Right renal cortex interstitium (tissue), 3 donors: ENCODE measurements around the gene AMTN. TPM values are rescaled to one million over a fixed set of nuclear protein-coding genes. Genes with fewer than 3 reads are reported as not detected.

Source experiments
- DNase-seq, 3 donors: peaks; one replicate each; pipeline ENCODE4 v3.0.0-alpha.2; 2013; ENCODE audit warnings: low read depth in 3 of 3, low spot score in 2 of 3
- polyA plus RNA-seq, 3 donors: library from polyadenylated mRNA; unstranded; fragments of 120-200 nt; gene quantifications; one replicate each; pipeline ENCODE4 v1.2.1, GENCODE V29; 2013; ENCODE audit not compliant: insufficient read length in 3 of 3

The AMTN gene
- polyA plus RNA-seq, 3 donors = not detected

DNA sequence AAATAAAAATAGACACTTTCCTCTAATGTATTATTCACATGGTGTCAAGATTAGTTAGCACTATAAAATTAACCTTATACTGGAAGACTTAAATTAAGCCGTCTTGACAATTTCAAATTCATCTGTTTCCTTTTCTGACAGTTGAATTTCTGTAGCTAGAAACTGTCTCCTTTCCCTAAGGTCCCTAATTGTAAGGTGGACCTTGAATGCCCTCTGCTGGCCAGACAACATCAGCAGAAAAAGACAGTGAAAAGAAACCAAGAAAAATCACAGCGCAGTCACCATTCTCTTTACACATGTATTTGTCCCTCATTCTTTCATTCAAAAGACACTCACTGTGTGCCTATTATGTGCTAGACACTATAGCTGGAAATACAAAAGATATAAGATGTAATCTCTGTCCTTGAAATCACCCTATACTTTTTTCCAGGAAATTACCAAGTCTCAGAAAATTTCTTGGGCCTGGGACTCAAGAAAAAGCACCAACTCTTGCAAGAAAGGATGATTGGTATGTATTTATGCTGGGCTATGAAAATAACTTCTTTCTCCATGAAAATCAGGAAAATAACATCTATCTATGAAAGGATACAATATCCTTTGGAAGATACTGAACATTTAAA lies 41.0 kb downstream of the AMTN start:
- DNase-seq = peak in 2 of 3 donors; percentile 47

DNA sequence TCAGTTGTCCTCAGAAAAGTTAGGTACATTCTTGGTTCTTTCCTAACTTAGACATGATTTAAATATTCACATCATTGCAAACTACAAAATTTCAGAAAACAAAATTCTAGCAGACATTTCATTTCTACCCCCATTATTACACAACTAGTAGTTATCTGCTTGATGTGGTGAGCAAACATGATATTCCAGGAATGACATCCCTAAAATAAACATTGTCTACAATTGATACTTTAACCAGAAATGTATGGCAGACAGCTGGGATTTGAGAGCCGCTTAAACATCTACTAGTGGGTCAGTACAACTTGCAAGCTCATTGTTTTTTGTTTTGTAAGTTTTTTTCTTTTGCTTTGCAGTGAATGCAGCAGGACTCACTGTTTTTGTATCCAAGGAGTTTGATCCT lies 41.6 kb downstream of the AMTN start:
- DNase-seq = no peak

DNA sequence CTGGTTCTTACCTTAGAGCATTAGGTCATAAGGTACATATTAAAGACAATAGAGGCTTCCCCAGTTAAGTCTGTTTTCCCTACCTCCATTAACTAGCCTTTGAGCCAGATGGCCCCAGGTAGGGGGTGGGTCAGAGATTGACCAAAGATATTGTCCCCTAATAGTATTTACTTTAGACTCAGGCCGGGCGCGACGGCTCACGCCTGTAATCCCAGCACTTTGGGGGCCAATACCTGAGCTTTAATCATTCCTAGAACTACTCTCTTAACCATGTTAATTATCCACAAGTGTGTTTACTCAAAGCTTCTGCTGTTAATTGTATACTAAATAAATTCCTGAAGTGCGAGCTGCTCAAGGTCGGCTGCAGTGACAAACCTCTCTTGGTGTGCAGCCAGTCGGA lies 45.7 kb downstream of the AMTN start:
- DNase-seq = no peak

DNA sequence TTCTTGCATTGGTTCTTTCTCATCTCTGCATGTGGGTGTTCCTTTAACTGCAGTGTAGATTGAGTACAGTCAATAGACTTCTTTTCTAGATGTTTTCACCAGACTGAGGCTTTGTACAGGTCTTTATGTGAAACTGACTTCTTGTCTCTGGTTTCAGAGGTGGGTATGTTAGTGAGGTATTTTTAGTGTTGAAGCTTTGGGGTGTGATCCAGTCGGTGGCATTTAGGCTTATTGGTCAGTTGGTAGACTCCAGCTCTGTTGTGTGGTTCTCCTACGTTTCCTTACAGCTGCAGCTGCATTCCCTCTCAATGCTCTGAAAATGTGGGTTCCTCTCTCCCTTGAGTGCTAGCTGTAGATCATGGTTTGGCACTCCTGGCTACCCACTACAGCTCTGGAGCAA lies 52.4 kb downstream of the AMTN start:
- DNase-seq = no peak

DNA sequence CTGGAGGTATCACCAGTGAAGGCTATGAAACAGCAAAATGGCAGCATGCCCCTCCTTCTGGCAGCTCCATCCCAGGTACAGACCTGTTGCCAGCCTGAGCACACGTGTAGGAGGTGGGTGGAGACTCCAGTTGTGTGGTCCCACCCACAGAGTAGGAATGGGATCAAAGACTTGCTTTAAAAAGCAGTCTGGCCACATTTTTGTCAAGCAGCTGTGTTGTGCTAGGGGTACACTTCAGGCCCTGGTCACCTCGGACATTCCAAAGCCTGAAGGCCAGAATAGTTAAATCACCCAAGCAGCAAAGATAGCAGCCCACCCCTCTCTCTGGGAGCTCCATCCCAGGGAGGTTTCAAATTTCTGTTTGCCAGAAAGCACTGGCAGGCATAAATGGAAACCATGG lies 53.4 kb downstream of the AMTN start:
- DNase-seq = peak in 1 of 3 donors; percentile 18

DNA sequence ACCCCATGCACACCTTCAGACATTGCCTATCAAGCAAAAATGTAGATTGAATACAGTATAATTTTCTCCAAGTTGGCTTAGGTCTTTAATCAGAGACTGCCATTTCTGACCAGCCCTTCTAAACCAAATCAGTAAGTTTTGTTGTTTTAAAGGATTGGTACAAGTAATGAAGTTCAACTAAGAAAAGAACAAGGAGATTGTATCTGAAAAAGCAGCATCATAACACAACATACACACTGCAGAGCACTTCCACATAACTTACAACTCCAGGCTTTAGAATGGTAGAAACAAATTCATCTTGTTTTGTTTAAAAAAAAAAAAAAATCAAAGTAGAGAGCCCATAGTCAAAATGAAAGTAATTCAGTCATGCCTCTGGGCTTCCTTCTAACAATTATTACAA lies 57.6 kb downstream of the AMTN start:
- no peak for DNase-seq

DNA sequence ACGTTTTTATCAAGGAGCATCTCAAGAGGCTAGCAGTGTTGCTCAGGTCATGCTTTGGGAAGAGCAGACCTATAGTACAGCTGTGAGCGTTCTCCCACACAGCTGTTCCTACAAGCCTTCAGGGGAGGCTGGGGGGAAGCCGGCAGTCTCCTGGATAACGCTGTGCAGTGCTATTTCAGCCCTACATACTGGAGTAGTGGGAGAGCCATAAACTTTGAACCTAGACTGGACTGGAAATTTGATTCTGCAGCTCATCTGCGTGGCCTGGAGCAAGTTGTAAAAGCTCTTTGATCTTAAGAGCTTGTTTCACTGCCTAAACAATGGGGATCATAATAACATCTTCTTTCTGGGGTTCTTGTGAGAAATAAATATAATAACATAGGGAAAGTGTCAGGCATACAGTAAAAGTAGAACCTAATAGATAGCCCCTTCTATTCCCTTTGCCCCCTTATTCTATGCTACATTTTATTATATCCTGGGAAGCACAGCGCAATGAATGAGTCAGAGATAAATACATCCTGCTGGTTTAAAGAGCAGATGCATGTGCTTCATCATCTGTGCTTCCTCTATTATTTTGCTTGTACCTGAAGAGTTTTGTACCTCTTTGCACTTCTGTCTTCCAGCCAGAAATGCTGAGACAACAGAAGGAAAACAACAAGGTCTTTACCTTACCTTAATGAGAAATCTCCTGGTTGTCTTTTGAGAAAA lies 59.0 kb downstream of the AMTN start:
- no peak for DNase-seq

DNA sequence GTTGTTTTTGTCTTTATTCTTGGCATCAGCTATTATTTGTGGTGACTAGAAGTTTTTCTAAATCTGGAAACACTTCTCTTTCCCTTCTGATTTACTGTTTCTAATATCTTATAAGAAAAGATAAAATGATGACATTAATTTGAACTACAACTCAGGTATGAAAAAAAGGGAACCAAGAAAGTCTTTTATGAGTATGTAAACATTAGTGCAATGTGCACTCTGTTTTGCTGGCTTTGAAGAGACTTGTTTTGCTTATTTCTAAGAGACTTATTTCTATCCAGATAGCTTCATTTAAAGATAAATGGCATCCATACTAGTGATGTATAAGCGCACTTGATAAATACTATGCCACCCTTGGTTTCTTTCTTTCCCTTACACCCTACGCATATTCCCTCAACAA lies 63.6 kb downstream of the AMTN start:
- DNase-seq = no peak

Other genes starting within 250 kb of the AMTN start
- gene CABS1, start 183.6 kb upstream of the AMTN start, polyA plus RNA-seq = under 1 TPM in 2 of 3 donors, not detected in 1; 0.11 to 0.18 TPM
- not detected for gene SMR3A, start 157.8 kb upstream of the AMTN start, polyA plus RNA-seq
- gene SMR3B, start 135.4 kb upstream of the AMTN start, polyA plus RNA-seq = not detected
- gene OPRPN, start 120.6 kb upstream of the AMTN start, polyA plus RNA-seq = not detected
- under 1 TPM in 2 of 3 donors, not detected in 1; 0.08 to 0.14 TPM for gene MUC7, start 46.4 kb upstream of the AMTN start, polyA plus RNA-seq
- gene AMBN, start 73.7 kb downstream of the AMTN start, polyA plus RNA-seq = 1 to 10 TPM; 1.2 to 1.7 (median 1.3) TPM
- gene ENAM, start 110.2 kb downstream of the AMTN start, polyA plus RNA-seq = 1 to 10 TPM; 4.7 to 6.0 (median 5.9) TPM
- gene JCHAIN, start 147.9 kb downstream of the AMTN start, polyA plus RNA-seq = 1 to 10 TPM in 2 of 3 donors, under 1 TPM in 1; 0.69 to 1.6 (median 1.1) TPM
- gene UTP3, start 170.0 kb downstream of the AMTN start, polyA plus RNA-seq = 10 to 100 TPM; 54.0 to 58.0 (median 54.2) TPM
- 10 to 100 TPM; 91.9 to 95.9 (median 93.3) TPM for gene RUFY3, start 203.4 kb downstream of the AMTN start, polyA plus RNA-seq